SH-SY5Y (cell line): ENCODE results near the gene FIZ1.

Source experiments
- GATA2 ChIP-seq: IDR thresholded peaks from 2 replicates; pipeline ENCODE4 v1.6.1; 2011; ENCODE audit warnings: mild to moderate bottlenecking, low read depth, low read length
- GATA3 ChIP-seq: IDR thresholded peaks from 2 replicates; pipeline ENCODE4 v1.6.1; 2011; ENCODE audit warnings: low read depth, mild to moderate bottlenecking, low read length, moderate library complexity

FIZ1 gene

GRCh38 chr19:55598719-55599467 lies 424 bp downstream of the FIZ1 start:
- TF ChIP-seq GATA3 (no peak), GATA2 (no peak)

GRCh38 chr19:55598034-55598433 lies 1.3 kb downstream of the FIZ1 start:
- TF ChIP-seq GATA2: no peak
- no peak for TF ChIP-seq GATA3

GRCh38 chr19:55597501-55597921 lies 1.8 kb downstream of the FIZ1 start:
- TF ChIP-seq GATA3: no peak
- no peak for TF ChIP-seq GATA2

DNA sequence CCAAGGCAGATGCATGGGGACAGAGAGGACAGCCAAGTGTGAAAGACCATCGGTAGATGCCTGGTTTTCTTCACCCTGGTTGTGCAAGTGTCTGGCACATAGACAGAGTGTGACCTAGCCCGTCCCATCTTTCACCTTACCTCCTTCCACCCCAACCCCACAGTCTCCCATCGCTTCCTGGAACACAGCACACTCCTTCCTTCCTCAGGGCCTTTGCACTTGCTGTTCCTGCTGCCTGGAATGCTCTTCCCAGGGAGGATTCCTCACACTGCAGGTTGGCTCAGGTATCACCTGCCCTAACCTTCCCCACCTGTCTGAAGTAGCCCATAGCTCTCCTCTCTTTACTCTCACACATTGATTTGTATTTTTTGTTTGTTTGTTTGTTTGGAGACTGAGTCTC lies 3.0 kb downstream of the FIZ1 start:
- no peak for TF ChIP-seq GATA2
- TF ChIP-seq GATA3: no peak

DNA sequence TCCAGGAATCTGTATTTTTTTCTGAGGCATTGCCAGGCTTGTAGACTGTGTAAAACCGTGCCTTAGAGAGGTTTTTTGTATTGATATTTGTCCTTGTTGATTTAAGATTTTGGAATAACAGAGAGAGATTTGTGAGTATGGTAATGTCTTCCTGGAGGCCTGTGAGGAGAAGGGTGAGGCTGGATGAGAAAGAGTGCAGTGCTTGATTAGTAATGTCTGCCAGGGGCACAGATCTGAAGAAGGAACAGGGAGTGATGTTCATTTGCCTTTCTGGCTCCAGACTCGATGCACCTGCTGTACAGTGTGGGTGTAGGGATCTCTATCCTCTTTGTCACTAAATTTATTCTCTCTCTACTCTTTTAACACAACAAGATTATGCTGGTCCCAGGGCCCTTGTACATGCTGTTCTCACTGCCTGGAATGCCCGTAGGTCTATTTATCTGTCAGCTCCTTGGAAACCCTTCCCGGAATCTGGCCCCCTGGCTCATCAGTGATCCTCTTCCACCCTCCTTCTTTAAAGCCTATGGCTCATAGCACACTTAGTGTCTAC lies 4.2 kb downstream of the FIZ1 start:
- no peak for TF ChIP-seq GATA2
- TF ChIP-seq GATA3: no peak

GRCh38 chr19:55593096-55593772 lies 6.1 kb downstream of the FIZ1 start:
- no peak for TF ChIP-seq GATA3
- TF ChIP-seq GATA2: no peak

DNA sequence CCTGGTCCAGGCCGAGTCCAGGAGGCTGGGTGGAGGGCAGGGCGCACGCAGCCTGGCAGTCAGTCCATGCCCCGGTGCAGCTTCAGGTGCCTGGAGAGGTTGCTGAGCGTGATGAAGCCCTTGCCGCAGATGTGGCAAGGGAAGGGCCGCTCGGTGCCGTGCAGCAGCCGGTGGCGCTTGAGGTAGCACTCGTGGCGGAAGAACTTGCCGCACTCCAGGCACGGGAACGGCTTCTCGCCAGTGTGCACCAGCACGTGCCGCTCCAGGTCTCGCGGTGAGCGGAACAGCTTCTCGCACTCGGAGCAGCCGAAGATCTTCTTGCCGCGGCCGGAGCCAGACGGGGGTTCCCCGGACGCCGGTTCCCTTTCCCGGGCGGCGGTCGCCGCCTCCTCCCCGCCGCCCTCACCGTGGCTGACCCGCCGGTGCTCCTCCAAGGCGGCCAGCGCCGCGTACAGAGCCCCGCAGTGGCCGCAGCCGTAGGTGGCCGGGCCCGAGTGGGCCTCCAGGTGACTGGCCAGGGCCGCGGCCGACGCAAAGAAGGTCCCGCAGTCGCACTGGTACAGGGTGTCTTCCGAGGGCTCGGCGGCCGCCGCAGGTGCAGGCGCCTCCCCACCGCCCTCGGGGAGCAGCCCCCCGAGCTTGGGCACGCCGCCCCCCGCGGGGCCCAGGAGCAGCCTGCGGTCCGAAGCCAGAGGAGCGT lies 6.8 kb downstream of the FIZ1 start:
- TF ChIP-seq GATA2: no peak
- no peak for TF ChIP-seq GATA3

GRCh38 chr19:55591555-55591954 lies 7.8 kb downstream of the FIZ1 start:
- TF ChIP-seq GATA2: no peak
- no peak for TF ChIP-seq GATA3

DNA sequence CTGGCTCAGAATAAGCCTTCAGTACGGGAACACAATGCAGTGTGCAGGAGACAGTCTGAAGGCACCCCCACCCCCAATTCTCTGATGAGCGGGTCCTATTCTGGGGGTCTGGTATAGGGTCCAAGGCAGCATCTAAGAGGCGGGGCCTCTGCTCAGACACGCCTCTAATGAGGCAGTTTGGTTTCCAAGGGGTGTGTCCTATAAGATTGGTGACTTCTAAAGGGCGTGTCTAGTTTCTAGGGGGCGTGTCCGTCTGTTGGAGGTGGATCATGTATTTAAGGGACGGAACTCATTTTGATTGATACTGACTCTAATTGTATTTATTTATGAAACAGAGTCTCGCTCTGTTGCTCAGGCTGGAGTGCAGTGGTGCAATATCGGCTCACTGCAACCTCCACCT lies 8.7 kb downstream of the FIZ1 start:
- no peak for TF ChIP-seq GATA3
- TF ChIP-seq GATA2: no peak

DNA sequence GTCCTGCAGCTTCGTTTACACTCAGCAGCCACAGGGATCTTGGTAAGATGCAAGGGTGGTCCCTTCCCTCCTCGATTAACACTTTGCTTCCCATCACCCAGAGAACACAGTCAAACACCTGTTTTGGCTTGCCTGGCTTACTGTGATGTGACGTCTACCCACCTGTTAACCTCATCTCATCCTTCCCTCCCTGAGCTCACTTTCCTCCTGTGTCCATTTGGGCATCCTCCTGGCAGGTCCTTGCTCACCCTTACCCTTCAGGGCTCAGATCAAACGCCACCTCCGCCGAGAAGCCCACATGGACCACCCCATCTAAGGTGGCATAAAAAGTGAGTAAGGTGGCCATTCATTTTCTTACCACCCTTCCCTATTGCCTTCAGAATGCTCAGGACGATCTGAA lies 9.2 kb downstream of the FIZ1 start:
- TF ChIP-seq GATA2 (no peak), GATA3 (no peak)

DNA sequence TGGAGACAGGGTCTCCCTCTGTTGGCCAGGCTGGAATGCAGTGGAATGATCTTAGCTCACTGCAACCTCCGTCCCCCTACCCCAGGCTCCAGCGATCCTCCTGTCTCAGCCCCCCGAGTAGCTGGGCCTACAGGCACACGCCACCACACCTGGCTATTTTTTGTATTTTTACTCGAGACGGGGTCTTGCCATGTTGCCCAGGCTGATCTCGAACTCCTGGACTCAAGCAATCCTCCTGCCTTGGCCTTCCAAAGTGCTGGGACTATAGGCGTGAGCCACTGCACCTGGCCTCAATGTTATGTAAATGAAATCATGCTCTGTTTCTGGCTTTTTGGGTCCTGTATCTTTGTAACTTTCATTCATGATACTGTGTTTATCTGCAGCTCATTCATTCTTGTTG lies 10.6 kb downstream of the FIZ1 start:
- no peak for TF ChIP-seq GATA2
- TF ChIP-seq GATA3: no peak

GRCh38 chr19:55586976-55587668 lies 12.2 kb downstream of the FIZ1 start:
- TF ChIP-seq GATA3: no peak
- TF ChIP-seq GATA2: no peak

- TF ChIP-seq GATA2 (no peak), GATA3 (no peak)
Measured at GRCh38 chr19:55585658-55586339, 13.5 kb downstream of the FIZ1 start.
